Heart left ventricle (tissue), 16 donors: ENCODE data around the gene ATXN7L1. TPM values are rescaled to one million over a fixed set of nuclear protein-coding genes. Genes with fewer than 3 reads are reported as not detected.

Experiments
- ATAC-seq, 4 donors: fragments of 200-7000 bp; cut with Tn5 transposase; one replicate each; pipeline ENCODE4 v1.9.1; 2020 to 2022; ENCODE audit warnings: moderate library complexity in 4 of 4, mild to moderate bottlenecking in 3 of 4, moderate number of reproducible peaks in 1 of 4
- DNase-seq, 5 donors: peaks; one replicate each; pipeline ENCODE4 v3.0.0-alpha.2; 2020
- H3K27ac ChIP-seq, 12 donors: fragments of 200-600 bp; sonication (generic) in 4 of 12; one replicate each; pipeline versions ENCODE4 v1.5.0 to v1.8.0; 2016 to 2022; ENCODE audit warnings: mild to moderate bottlenecking in 2 of 12
- H3K27me3 ChIP-seq, 9 donors: fragments of 200-600 bp; sonication (generic) in 2 of 9; one replicate each; pipeline versions ENCODE4 v1.5.1 to v1.8.0; 2016 to 2022; ENCODE audit warnings: mild to moderate bottlenecking in 3 of 9
- H3K36me3 ChIP-seq, 9 donors: fragments of 200-600 bp; sonication (generic) in 2 of 9; one replicate each; pipeline versions ENCODE4 v1.5.0 to v1.8.0; 2018 to 2022; ENCODE audit warnings: mild to moderate bottlenecking in 2 of 9
- H3K4me1 ChIP-seq, 12 donors: fragments of 200-600 bp; sonication (generic) in 4 of 12; one replicate each; pipeline versions ENCODE4 v1.5.0 to v1.8.0; 2016 to 2022; ENCODE audit warnings: mild to moderate bottlenecking in 3 of 12
- H3K4me3 ChIP-seq, 12 donors: fragments of 200-600 bp; sonication (generic) in 4 of 12; one replicate each; pipeline versions ENCODE4 v1.5.0 to v1.8.0; 2017 to 2022; ENCODE audit warnings: mild to moderate bottlenecking in 9 of 12, moderate library complexity in 4 of 12
- H3K9me3 ChIP-seq, 12 donors: fragments of 200-600 bp; sonication (generic) in 4 of 12; one replicate each; pipeline versions ENCODE4 v1.5.0 to v1.8.0; 2016 to 2022; ENCODE audit warnings: mild to moderate bottlenecking in 1 of 12
- POLR2A ChIP-seq, 2 donors: fragments of 450-650 bp; IDR thresholded peaks; one replicate each; pipeline ENCODE4 v1.6.1; 2017; ENCODE audit warnings: antibody characterized with exemption in 2 of 2, mild to moderate bottlenecking in 2 of 2, moderate library complexity in 2 of 2
- WGBS, 4 donors: extraction: QIAGEN DNeasy Blood & Tissue Kit in 2 of 4; methylation state at CpG; one replicate each; pipeline versions ENCODE4 v1.1.5 to v1.1.7; 2013 to 2018; 5-methylcytosine and 5-hydroxymethylcytosine counted together
- intact Hi-C, 10 donors: fragments of 100-400 bp; cut with DNase I; formaldehyde crosslinking; loops; one replicate each; pipeline versions ENCODE4 v1.11.1 to v1.14.2; 2022
- polyA plus RNA-seq, 2 donors: library from polyadenylated mRNA; stranded (reverse); fragments of 200-250 nt; gene quantifications; one replicate each; pipeline ENCODE4 v1.2.3, GENCODE V29; 2013
- total RNA-seq, 9 donors: library from RNA; depleted of rRNA in 2 of 9; stranded (reverse); fragments of >200 nt in 2 of 9; fragmentation: NEBNext Ultra II Directional in 3 of 9; extraction: Animal tissue kit (Norgen Biotek cat#: 25700) in 3 of 9; gene quantifications; one replicate each; pipeline versions ENCODE4 v1.1.0 to v1.2.4, GENCODE V29; 2016 to 2023
- TF ChIP-seq, protein P1 (sequence below), 12 donors: fragments of 200-600 bp; sonication (generic) in 4 of 12; IDR thresholded peaks; one replicate each; pipeline versions ENCODE4 v1.5.0 to v1.8.0; 2018 to 2022; ENCODE audit warnings: antibody characterized with exemption in 12 of 12, mild to moderate bottlenecking in 5 of 12
- donor health status: ischemic (EF 13 %, LVEDD 7.1; RV severe dilation, severe dysfunction).
- donor health status: healthy with polysubstance abuse.
- donor health status: DM: no; HTN: yes; CAD: no.
- donor health status: DM: no; HTN: no; CAD: no.
- donor health status: ischemic (EF 25% LVEDD 6.9; RV normal size, moderate dysfunction).
- donor health status: ischemic (EF 25% LVEDD 5.7; RV mildly dilated, moderate dysfunction).
- donor health status: healthy.
- donor health status: DM: yes; HTN: yes; CAD: no.
- donor health status: ischemic (EF 35%, LVEDD 5.7; RV mildly dilated, moderate dysfunction).
- donor health status: nonischemic (EF 11% LVEDD 7.7; RV severe dilation, severe dysfunction).
- donor health status: DM: yes; HTN: yes; CAD: no.
- donor health status: PGD.
- donor health status: ischemic (EF 29% LVEDD 5.4; RV normal size, mild dysfunction).
- donor health status: nonischemic (EF 23%, LVEDD 6.1; RV moderate dilation, normal function).

ATXN7L1 gene
- total and polyA plus RNA-seq, 11 donors, result 2.0 to 10.6 (median 3.6) TPM

GRCh38 chr7:105877736-105878135, 1.3 kb upstream of the ATXN7L1 start:
- WGBS, 4 donors, result 61 to 77% (median 73%) methylated on average over 10 of the region's 10 CpGs
- intact Hi-C loops, result loop anchor here (2.0 to 10.0 kb wide), 15 partner anchors 73 to 405 kb away; partner anchors contain the start of gene NAMPT (in 1 of the 10)
- Histone ChIP-seq H3K4me1 (peaks cover 0 to 34% (median 10%) of the 10 kb centered on the region in 12 donors), H3K27ac (peak overlapping the region in 1 of 12 donors; percentile 79), H3K27me3 (peaks cover 0 to 3% (median 0%) of the 10 kb centered on the region in 9 donors), H3K9me3 (no peaks in the 10 kb centered on the region), H3K36me3 (peaks cover 0 to 6% (median 0%) of the 10 kb centered on the region in 9 donors), H3K4me3 (peak overlapping the region in 10 of 12 donors; percentile 72 to 90 (median 83))
- DNase-seq, result no peak
- TF ChIP-seq, protein P1, sequence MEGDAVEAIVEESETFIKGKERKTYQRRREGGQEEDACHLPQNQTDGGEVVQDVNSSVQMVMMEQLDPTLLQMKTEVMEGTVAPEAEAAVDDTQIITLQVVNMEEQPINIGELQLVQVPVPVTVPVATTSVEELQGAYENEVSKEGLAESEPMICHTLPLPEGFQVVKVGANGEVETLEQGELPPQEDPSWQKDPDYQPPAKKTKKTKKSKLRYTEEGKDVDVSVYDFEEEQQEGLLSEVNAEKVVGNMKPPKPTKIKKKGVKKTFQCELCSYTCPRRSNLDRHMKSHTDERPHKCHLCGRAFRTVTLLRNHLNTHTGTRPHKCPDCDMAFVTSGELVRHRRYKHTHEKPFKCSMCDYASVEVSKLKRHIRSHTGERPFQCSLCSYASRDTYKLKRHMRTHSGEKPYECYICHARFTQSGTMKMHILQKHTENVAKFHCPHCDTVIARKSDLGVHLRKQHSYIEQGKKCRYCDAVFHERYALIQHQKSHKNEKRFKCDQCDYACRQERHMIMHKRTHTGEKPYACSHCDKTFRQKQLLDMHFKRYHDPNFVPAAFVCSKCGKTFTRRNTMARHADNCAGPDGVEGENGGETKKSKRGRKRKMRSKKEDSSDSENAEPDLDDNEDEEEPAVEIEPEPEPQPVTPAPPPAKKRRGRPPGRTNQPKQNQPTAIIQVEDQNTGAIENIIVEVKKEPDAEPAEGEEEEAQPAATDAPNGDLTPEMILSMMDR (IDR thresholded peaks at IDR 0.05), result no peak
- no peak for TF ChIP-seq POLR2A (IDR thresholded peaks at IDR 0.05)
- no peak for ATAC-seq

GRCh38 chr7:105876964-105877601, 684 bp upstream of the ATXN7L1 start:
- no peaks in the 10 kb centered on the region for H3K9me3 ChIP-seq
- ATAC-seq, result peak; percentile 14 to 45 (median 22)
- H3K4me3 ChIP-seq, result peak overlapping the region; percentile 66 to 90 (median 82)
- WGBS, 4 donors, result 1 to 2% (median 1%) methylated on average over 16 to 42 of the region's 42 CpGs
- peaks cover 0 to 6% (median 3%) of the 10 kb centered on the region in 9 donors for H3K36me3 ChIP-seq
- TF ChIP-seq, protein P1 (IDR thresholded peaks at IDR 0.05), result peak in 1 of 12 donors; percentile 10
- no peak for TF ChIP-seq POLR2A (IDR thresholded peaks at IDR 0.05)
- peak overlapping the region in 10 of 12 donors; percentile 8 to 79 (median 46) for H3K27ac ChIP-seq
- peaks cover 0 to 3% (median 0%) of the 10 kb centered on the region in 9 donors for H3K27me3 ChIP-seq
- peaks cover 0 to 34% (median 10%) of the 10 kb centered on the region in 12 donors for H3K4me1 ChIP-seq
- intact Hi-C loops, result loop anchor here (2.0 to 10.0 kb wide), 15 partner anchors 72 to 405 kb away; partner anchors contain the start of gene NAMPT (in 1 of the 10)
- peak in 4 of 5 donors; percentile 27 to 65 (median 42) for DNase-seq

GRCh38 chr7:105875505-105875904, 894 bp downstream of the ATXN7L1 start:
- no peaks in the 10 kb centered on the region for H3K9me3 ChIP-seq
- DNase-seq (no peak), ATAC-seq (no peak)
- TF ChIP-seq POLR2A (IDR thresholded peaks at IDR 0.05), result no peak
- TF ChIP-seq, protein P1 (IDR thresholded peaks at IDR 0.05), result no peak
- peaks cover 0 to 6% (median 3%) of the 10 kb centered on the region in 9 donors for H3K36me3 ChIP-seq
- intact Hi-C loops, result loop anchor here (5.0 to 10.0 kb wide), 12 partner anchors 71 to 407 kb away; partner anchors contain the start of gene NAMPT (in 1 of the 10)
- peaks cover 0 to 34% (median 10%) of the 10 kb centered on the region in 12 donors for H3K4me1 ChIP-seq
- H3K4me3 ChIP-seq, result peak overlapping the region; percentile 27 to 90 (median 84)
- peak overlapping the region in 4 of 12 donors; percentile 82 to 90 (median 88) for H3K27ac ChIP-seq
- H3K27me3 ChIP-seq, result peaks cover 0 to 3% (median 0%) of the 10 kb centered on the region in 9 donors
- WGBS, 4 donors, result 49 to 65% (median 58%) methylated on average over 4 of the region's 4 CpGs

- peaks cover 0 to 3% (median 0%) of the 10 kb centered on the region in 9 donors for H3K27me3 ChIP-seq
- TF ChIP-seq, protein P1 (IDR thresholded peaks at IDR 0.05), result no peak
- TF ChIP-seq POLR2A (IDR thresholded peaks at IDR 0.05), result no peak
- H3K4me1 ChIP-seq, result peaks cover 0 to 34% (median 10%) of the 10 kb centered on the region in 12 donors
- DNase-seq, result no peak
- ATAC-seq, result no peak
- H3K36me3 ChIP-seq, result peaks cover 0 to 6% (median 3%) of the 10 kb centered on the region in 9 donors
- no peak overlapping the region for H3K4me3 ChIP-seq
- intact Hi-C loops, result loop anchor here (10.0 kb wide), 6 partner anchors 69 to 219 kb away; no protein-coding TSS in a partner anchor
- no peaks in the 10 kb centered on the region for H3K9me3 ChIP-seq
- 90 to 97% (median 93%) methylated on average over 6 of the region's 6 CpGs for WGBS, 4 donors
- H3K27ac ChIP-seq, result no peak overlapping the region
Observed at GRCh38 chr7:105874055-105874454, 2.3 kb downstream of the ATXN7L1 start.
